Measurements from ENCODE around the gene MYG1.

DNA sequence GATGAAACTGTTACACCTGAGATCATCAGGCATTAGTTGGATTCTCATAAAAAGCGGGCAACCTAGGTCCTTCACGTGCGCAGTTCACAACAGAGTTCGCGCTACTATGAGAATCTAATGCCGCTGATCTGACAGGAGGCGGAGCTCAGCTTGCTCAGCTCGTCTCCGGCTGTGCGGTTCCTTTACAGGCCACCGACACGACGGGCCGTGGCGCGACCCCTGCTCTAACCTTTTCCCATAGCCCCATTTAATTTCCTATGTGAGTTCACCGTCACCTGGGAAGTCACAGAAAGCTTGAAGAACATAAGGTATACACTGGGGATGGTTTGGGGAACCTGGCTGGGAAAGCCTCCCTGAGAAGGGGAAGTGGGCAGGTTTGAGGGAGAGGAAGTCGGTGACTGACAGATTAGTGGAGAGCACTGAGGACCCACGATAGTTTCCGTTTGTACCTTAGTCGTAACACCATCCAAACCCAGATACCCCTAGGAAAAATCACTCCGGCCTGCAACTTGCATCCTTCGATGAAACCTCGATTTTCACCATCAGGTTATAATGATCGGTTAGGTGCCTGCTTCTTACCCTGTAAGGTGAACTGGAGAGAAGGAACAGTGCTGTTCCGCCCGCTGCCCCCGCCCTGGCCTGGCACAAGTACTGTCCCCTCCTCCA lies 24.8 kb downstream of the MYG1 start:
- TF ChIP-seq, protein P1, sequence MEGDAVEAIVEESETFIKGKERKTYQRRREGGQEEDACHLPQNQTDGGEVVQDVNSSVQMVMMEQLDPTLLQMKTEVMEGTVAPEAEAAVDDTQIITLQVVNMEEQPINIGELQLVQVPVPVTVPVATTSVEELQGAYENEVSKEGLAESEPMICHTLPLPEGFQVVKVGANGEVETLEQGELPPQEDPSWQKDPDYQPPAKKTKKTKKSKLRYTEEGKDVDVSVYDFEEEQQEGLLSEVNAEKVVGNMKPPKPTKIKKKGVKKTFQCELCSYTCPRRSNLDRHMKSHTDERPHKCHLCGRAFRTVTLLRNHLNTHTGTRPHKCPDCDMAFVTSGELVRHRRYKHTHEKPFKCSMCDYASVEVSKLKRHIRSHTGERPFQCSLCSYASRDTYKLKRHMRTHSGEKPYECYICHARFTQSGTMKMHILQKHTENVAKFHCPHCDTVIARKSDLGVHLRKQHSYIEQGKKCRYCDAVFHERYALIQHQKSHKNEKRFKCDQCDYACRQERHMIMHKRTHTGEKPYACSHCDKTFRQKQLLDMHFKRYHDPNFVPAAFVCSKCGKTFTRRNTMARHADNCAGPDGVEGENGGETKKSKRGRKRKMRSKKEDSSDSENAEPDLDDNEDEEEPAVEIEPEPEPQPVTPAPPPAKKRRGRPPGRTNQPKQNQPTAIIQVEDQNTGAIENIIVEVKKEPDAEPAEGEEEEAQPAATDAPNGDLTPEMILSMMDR (IDR thresholded peaks at IDR 0.05), result no peak
- no peak for TF ChIP-seq POLR2A (IDR thresholded peaks at IDR 0.05)
